ENCODE results near the gene CCDC124. TPM values are rescaled to one million over a fixed set of nuclear protein-coding genes. Genes with fewer than 3 reads are reported as not detected.

CCDC124 gene
- total RNA-seq, 1 donor from 2014 or later = 97.3 TPM

DNA sequence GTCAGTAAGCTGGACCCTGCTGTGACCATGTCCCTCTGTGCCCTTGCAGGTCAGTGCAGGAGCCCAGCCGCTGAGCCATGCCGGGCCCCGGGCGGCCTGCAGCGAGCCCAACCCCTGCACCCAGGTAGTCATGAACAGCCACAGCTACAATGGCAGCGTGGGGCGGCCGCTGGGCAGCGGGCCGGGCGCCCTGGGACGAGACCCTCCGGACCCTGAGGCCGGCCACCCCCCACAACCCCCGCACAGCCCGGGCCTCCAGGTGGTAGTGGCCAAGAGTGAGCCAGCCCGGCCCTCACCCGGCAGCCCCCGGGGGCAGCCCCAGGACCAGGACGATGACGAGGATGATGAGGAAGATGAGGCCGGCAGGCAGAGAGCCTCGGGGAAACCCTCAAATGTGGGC is 40.9 kb downstream of the CCDC124 start:
- Mint-ChIP-seq H3K27ac (ENCODE audit: unreplicated experiment) (no peak overlapping the region), H3K9me3 (ENCODE audit: unreplicated experiment) (no peaks in the 10 kb centered on the region), H3K4me1 (ENCODE audit: low read depth, unreplicated experiment) (no peaks in the 10 kb centered on the region), H3K27me3 (ENCODE audit: low read depth, unreplicated experiment) (peaks cover 13% of the 10 kb centered on the region), H3K36me3 (ENCODE audit: low read depth, unreplicated experiment) (no peaks in the 10 kb centered on the region), H3K4me3 (ENCODE audit: unreplicated experiment) (no peak overlapping the region)
- Histone ChIP-seq H3K4me3 (ENCODE audit: insufficient read depth, low read depth, low read length) (no peak overlapping the region), H3K79me2 (ENCODE audit: insufficient read depth, low read length) (no peaks in the 10 kb centered on the region), H2AFZ (ENCODE audit: low read depth, low read length) (no peak overlapping the region), H3K36me3 (ENCODE audit: insufficient read depth, low read length) (no peaks in the 10 kb centered on the region), H4K20me1 (ENCODE audit: insufficient read depth, low read length) (no peaks in the 10 kb centered on the region), H3K9ac (ENCODE audit: low read length) (no peak overlapping the region), H3K4me2 (ENCODE audit: low read length) (no peak overlapping the region), H3K9me3 (ENCODE audit: insufficient read depth, low read depth, low read length) (no peaks in the 10 kb centered on the region), H3K27ac (ENCODE audit: low read depth, low read length) (no peak overlapping the region), H3K27me3 (ENCODE audit: insufficient read depth, low read length) (peaks cover 5% of the 10 kb centered on the region), H3K4me1 (ENCODE audit: insufficient read depth, low read length) (no peaks in the 10 kb centered on the region)
- TF ChIP-seq CTCF (IDR thresholded peaks at IDR 0.05; ENCODE audit: insufficient read depth, low read depth, low read length) = no peak
- TF ChIP-seq EZH2 (IDR thresholded peaks at IDR 0.05; ENCODE audit: insufficient read depth, low read length) = no peak
- FAIRE-seq (no peak), DNase-seq (ENCODE audit: low read depth) (no peak)

GRCh38 chr19:17974551-17974950 is 41.7 kb downstream of the CCDC124 start:
- no peaks in the 10 kb centered on the region for H4K20me1 ChIP-seq (ENCODE audit: insufficient read depth, low read length)
- TF ChIP-seq CTCF (IDR thresholded peaks at IDR 0.05; ENCODE audit: insufficient read depth, low read depth, low read length) = no peak
- no peak for TF ChIP-seq EZH2 (IDR thresholded peaks at IDR 0.05; ENCODE audit: insufficient read depth, low read length)
- Mint-ChIP-seq H3K4me1 (ENCODE audit: low read depth, unreplicated experiment) (no peaks in the 10 kb centered on the region), H3K9me3 (ENCODE audit: unreplicated experiment) (no peaks in the 10 kb centered on the region), H3K27ac (ENCODE audit: unreplicated experiment) (no peak overlapping the region), H3K4me3 (ENCODE audit: unreplicated experiment) (no peak overlapping the region), H3K27me3 (ENCODE audit: low read depth, unreplicated experiment) (peaks cover 13% of the 10 kb centered on the region), H3K36me3 (ENCODE audit: low read depth, unreplicated experiment) (no peaks in the 10 kb centered on the region)
- H3K9ac ChIP-seq (ENCODE audit: low read length) = no peak overlapping the region
- H2AFZ ChIP-seq (ENCODE audit: low read depth, low read length) = no peak overlapping the region
- H3K27ac ChIP-seq (ENCODE audit: low read depth, low read length) = no peak overlapping the region
- DNase-seq (ENCODE audit: low read depth) = no peak
- no peak for FAIRE-seq
- no peak overlapping the region for H3K4me3 ChIP-seq (ENCODE audit: insufficient read depth, low read depth, low read length)
- no peaks in the 10 kb centered on the region for H3K4me1 ChIP-seq (ENCODE audit: insufficient read depth, low read length)
- no peaks in the 10 kb centered on the region for H3K79me2 ChIP-seq (ENCODE audit: insufficient read depth, low read length)
- H3K27me3 ChIP-seq (ENCODE audit: insufficient read depth, low read length) = peaks cover 4% of the 10 kb centered on the region
- no peaks in the 10 kb centered on the region for H3K9me3 ChIP-seq (ENCODE audit: insufficient read depth, low read depth, low read length)
- H3K36me3 ChIP-seq (ENCODE audit: insufficient read depth, low read length) = no peaks in the 10 kb centered on the region
- no peak overlapping the region for H3K4me2 ChIP-seq (ENCODE audit: low read length)

- peaks cover 4% of the 10 kb centered on the region for H3K27me3 ChIP-seq (ENCODE audit: insufficient read depth, low read length)
Observed at GRCh38 chr19:17975032-17975431, 42.2 kb downstream of the CCDC124 start.

More at GRCh38 chr19:17975032-17975431, 42.2 kb downstream of the CCDC124 start:
- no peak overlapping the region for H3K9ac ChIP-seq (ENCODE audit: low read length)
- H3K9me3 Mint-ChIP-seq (ENCODE audit: unreplicated experiment) = no peaks in the 10 kb centered on the region
- H3K27me3 Mint-ChIP-seq (ENCODE audit: low read depth, unreplicated experiment) = peaks cover 13% of the 10 kb centered on the region
- DNase-seq (ENCODE audit: low read depth) (no peak), FAIRE-seq (no peak)
- no peak overlapping the region for H3K4me2 ChIP-seq (ENCODE audit: low read length)
- H3K79me2 ChIP-seq (ENCODE audit: insufficient read depth, low read length) = no peaks in the 10 kb centered on the region
- no peak overlapping the region for H2AFZ ChIP-seq (ENCODE audit: low read depth, low read length)
- H3K36me3 ChIP-seq (ENCODE audit: insufficient read depth, low read length) = no peaks in the 10 kb centered on the region
- H3K4me3 Mint-ChIP-seq (ENCODE audit: unreplicated experiment) = no peak overlapping the region
- no peaks in the 10 kb centered on the region for H3K36me3 Mint-ChIP-seq (ENCODE audit: low read depth, unreplicated experiment)
- H3K4me3 ChIP-seq (ENCODE audit: insufficient read depth, low read depth, low read length) = no peak overlapping the region
- H3K4me1 ChIP-seq (ENCODE audit: insufficient read depth, low read length) = no peaks in the 10 kb centered on the region
- no peaks in the 10 kb centered on the region for H4K20me1 ChIP-seq (ENCODE audit: insufficient read depth, low read length)
- H3K27ac Mint-ChIP-seq (ENCODE audit: unreplicated experiment) = no peak overlapping the region
- H3K4me1 Mint-ChIP-seq (ENCODE audit: low read depth, unreplicated experiment) = no peaks in the 10 kb centered on the region
- TF ChIP-seq CTCF (IDR thresholded peaks at IDR 0.05; ENCODE audit: insufficient read depth, low read depth, low read length) (no peak), EZH2 (IDR thresholded peaks at IDR 0.05; ENCODE audit: insufficient read depth, low read length) (no peak)
- no peak overlapping the region for H3K27ac ChIP-seq (ENCODE audit: low read depth, low read length)
- no peaks in the 10 kb centered on the region for H3K9me3 ChIP-seq (ENCODE audit: insufficient read depth, low read depth, low read length)
